Smooth muscle cell (in vitro differentiated cells): Measurements from ENCODE around the gene FRMD5. TPM values are rescaled to one million over a fixed set of nuclear protein-coding genes. Genes with fewer than 3 reads are reported as not detected.

Experiments used
- DNase-seq: peaks from one replicate; lab custom pipeline; 2025; ENCODE audit not compliant: unreplicated experiment; lab: John Stamatoyannopoulos, UW
- H2AFZ ChIP-seq: fragments of 200-600 bp; sonication (generic); 2 replicates; pipeline ENCODE4 v1.6.0; 2016; ENCODE audit warnings: antibody characterized with exemption, low read depth, mild to moderate bottlenecking
- H3F3A ChIP-seq: fragments of 200-600 bp; sonication (generic); 2 replicates; pipeline ENCODE4 v1.6.0; 2017; ENCODE audit warnings: antibody characterized with exemption, low read depth
- H3K27ac ChIP-seq: fragments of 200-600 bp; sonication (generic); 2 replicates; pipeline ENCODE4 v1.5.1; 2016; ENCODE audit warnings: low read depth, mild to moderate bottlenecking
- H3K27me3 ChIP-seq: fragments of 200-600 bp; sonication (generic); 2 replicates; pipeline ENCODE4 v1.6.1; 2016; ENCODE audit warnings: low read depth, mild to moderate bottlenecking
- H3K36me3 ChIP-seq: fragments of 200-600 bp; sonication (generic); 2 replicates; pipeline ENCODE4 v1.5.1; 2016; ENCODE audit warnings: low read depth
- H3K4me1 ChIP-seq: fragments of 200-600 bp; sonication (generic); 2 replicates; pipeline ENCODE4 v1.5.1; 2016; ENCODE audit warnings: low read depth
- H3K4me2 ChIP-seq: fragments of 200-600 bp; sonication (generic); 2 replicates; pipeline ENCODE4 v1.6.0; 2016; ENCODE audit warnings: mild to moderate bottlenecking
- H3K4me3 ChIP-seq: fragments of 200-600 bp; sonication (generic); 2 replicates; pipeline ENCODE4 v1.5.1; 2016; ENCODE audit warnings: mild to moderate bottlenecking
- H3K79me2 ChIP-seq: fragments of 200-600 bp; sonication (generic); 2 replicates; pipeline ENCODE4 v1.6.0; 2016; ENCODE audit warnings: low read depth, mild to moderate bottlenecking
- H3K9ac ChIP-seq: fragments of 200-600 bp; sonication (generic); 2 replicates; pipeline ENCODE4 v1.6.0; 2016; ENCODE audit warnings: low read depth
- H3K9me3 ChIP-seq: fragments of 200-600 bp; sonication (generic); replicated peaks from 2 replicates; pipeline ENCODE4 v1.5.1; 2016; ENCODE audit warnings: low read depth
- H4K20me1 ChIP-seq: fragments of 200-600 bp; sonication (generic); 2 replicates; pipeline ENCODE4 v1.6.0; 2016; ENCODE audit warnings: low read depth
- WGBS: methylation state at CpG from one replicate; pipeline ENCODE4 v1.1.7; 2016; ENCODE audit warnings: low lambda C conversion rate; 5-methylcytosine and 5-hydroxymethylcytosine counted together
- polyA plus RNA-seq: library from polyadenylated mRNA; unstranded; fragments of >200 nt; fragmentation: Nextera tagmentation; extraction: Ambion mirVana; gene quantifications from 2 replicates; pipeline ENCODE4 v1.2.1, GENCODE V29; 2016
- total RNA-seq: library from RNA; depleted of rRNA; stranded (reverse); fragments of >200 nt; gene quantifications from 2 replicates; pipeline ENCODE4 v1.2.3, GENCODE V29; 2014
- TF ChIP-seq, protein P1 (sequence below): fragments of 200-600 bp; sonication (generic); IDR thresholded peaks from 2 replicates; pipeline ENCODE4 v1.5.1; 2017; ENCODE audit warnings: borderline replicate concordance, mild to moderate bottlenecking, antibody characterized with exemption; ENCODE audit not compliant: insufficient read depth, poor library complexity, severe bottlenecking

Gene FRMD5
- total and polyA plus RNA-seq, 2 experiments from 2014 or later = 0.46 to 7.2 TPM

DNA sequence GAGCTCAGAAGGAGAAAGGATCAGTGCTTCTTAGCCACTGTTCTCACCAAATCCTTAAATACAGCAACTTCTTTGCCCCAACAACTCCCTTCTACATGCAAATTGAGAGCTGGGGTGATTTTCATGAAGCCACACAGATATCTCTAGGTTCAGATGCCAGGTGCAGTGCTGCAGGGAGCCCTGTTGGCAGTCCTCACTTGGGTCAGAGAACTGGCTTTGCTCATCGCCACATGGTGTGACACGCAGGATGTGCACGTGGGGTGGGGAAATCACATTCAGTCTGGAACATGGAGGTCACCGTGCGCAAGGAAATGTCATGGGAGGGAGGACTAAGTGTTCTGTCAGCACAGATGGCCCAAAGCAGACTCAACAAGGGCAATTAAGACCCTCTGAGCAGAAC lies 264.5 kb downstream of the FRMD5 start:
- no peak overlapping the region for H3K4me3 ChIP-seq
- no peaks in the 10 kb centered on the region for H3K9me3 ChIP-seq
- DNase-seq = no peak
- 93% methylated on average over 5 of the region's 5 CpGs for WGBS
- H3K27me3 ChIP-seq = no peaks in the 10 kb centered on the region
- TF ChIP-seq, protein P1, sequence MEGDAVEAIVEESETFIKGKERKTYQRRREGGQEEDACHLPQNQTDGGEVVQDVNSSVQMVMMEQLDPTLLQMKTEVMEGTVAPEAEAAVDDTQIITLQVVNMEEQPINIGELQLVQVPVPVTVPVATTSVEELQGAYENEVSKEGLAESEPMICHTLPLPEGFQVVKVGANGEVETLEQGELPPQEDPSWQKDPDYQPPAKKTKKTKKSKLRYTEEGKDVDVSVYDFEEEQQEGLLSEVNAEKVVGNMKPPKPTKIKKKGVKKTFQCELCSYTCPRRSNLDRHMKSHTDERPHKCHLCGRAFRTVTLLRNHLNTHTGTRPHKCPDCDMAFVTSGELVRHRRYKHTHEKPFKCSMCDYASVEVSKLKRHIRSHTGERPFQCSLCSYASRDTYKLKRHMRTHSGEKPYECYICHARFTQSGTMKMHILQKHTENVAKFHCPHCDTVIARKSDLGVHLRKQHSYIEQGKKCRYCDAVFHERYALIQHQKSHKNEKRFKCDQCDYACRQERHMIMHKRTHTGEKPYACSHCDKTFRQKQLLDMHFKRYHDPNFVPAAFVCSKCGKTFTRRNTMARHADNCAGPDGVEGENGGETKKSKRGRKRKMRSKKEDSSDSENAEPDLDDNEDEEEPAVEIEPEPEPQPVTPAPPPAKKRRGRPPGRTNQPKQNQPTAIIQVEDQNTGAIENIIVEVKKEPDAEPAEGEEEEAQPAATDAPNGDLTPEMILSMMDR = no peak
- no peak overlapping the region for H2AFZ ChIP-seq
- no peak overlapping the region for H3K4me2 ChIP-seq
- peaks cover 6% of the 10 kb centered on the region for H3F3A ChIP-seq
- H3K9ac ChIP-seq = no peak overlapping the region
- H4K20me1 ChIP-seq = peaks cover 3% of the 10 kb centered on the region
- H3K36me3 ChIP-seq = no peaks in the 10 kb centered on the region
- no peak overlapping the region for H3K27ac ChIP-seq
- H3K4me1 ChIP-seq = peaks cover 14% of the 10 kb centered on the region
- H3K79me2 ChIP-seq = no peaks in the 10 kb centered on the region

DNA sequence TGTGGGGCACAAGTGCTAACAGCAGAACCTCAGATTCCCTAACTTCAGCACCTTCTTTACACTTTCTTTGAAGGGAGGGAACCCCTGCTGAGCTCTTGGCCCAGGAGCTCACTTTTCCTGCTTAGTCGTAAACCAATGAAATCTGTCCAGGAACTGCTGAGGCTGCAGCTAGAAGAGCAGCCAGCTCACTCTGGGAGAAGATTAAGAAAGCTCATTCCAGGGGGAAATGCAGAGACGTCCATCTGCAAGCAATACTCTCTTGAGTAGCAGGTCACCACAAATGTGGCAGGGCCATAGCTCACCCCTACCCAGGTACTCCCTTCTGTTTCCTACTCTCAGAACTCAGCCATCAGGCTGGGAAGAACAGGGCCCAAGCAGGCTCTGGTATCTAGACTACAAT lies 265.0 kb downstream of the FRMD5 start:
- 9% methylated on average over 2 of the region's 2 CpGs for WGBS
- no peaks in the 10 kb centered on the region for H3K9me3 ChIP-seq

DNA sequence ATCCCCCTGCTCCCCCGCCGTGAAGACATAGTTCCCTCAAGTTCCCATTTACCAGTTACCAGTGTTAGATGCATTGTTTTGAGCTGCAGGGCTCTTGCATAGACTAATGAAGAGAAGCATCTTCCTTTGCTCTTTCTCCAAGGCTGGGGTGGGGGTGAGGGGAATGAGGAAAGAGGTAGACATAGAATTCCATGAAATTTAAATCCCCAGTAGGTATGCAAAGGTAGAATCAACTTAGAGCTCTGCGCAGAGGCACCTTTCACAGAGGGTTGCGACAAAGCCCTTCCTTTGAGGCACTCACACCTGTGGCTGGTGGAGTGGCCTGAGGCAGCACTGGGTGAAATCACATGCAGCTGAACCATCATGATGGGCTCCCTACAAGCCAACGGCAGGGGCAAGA lies 266.9 kb downstream of the FRMD5 start:
- H3K9ac ChIP-seq = no peak overlapping the region
- H3K79me2 ChIP-seq = no peaks in the 10 kb centered on the region
- no peak for DNase-seq
- H3K9me3 ChIP-seq = no peaks in the 10 kb centered on the region
- H3K27ac ChIP-seq = no peak overlapping the region
- H3K36me3 ChIP-seq = no peaks in the 10 kb centered on the region
- H4K20me1 ChIP-seq = peaks cover 3% of the 10 kb centered on the region
- H3K27me3 ChIP-seq = no peaks in the 10 kb centered on the region
- no peak overlapping the region for H3K4me3 ChIP-seq
- H3F3A ChIP-seq = no peaks in the 10 kb centered on the region
- TF ChIP-seq, protein P1 = no peak
- WGBS = 73% methylated on average over 5 of the region's 5 CpGs
- H2AFZ ChIP-seq = no peak overlapping the region
- H3K4me2 ChIP-seq = no peak overlapping the region
- H3K4me1 ChIP-seq = peaks cover 7% of the 10 kb centered on the region

More for the DNA sequence above, 265.0 kb downstream of the FRMD5 start:
- no peaks in the 10 kb centered on the region for H3K36me3 ChIP-seq
- peaks cover 6% of the 10 kb centered on the region for H3F3A ChIP-seq
- TF ChIP-seq, protein P1 = no peak
- no peak overlapping the region for H3K27ac ChIP-seq
- DNase-seq = no peak
- no peak overlapping the region for H2AFZ ChIP-seq
- no peak overlapping the region for H3K9ac ChIP-seq
- H3K27me3 ChIP-seq = no peaks in the 10 kb centered on the region
- H3K4me3 ChIP-seq = no peak overlapping the region
- no peaks in the 10 kb centered on the region for H3K79me2 ChIP-seq
- peaks cover 3% of the 10 kb centered on the region for H4K20me1 ChIP-seq
- peaks cover 14% of the 10 kb centered on the region for H3K4me1 ChIP-seq
- H3K4me2 ChIP-seq = no peak overlapping the region

DNA sequence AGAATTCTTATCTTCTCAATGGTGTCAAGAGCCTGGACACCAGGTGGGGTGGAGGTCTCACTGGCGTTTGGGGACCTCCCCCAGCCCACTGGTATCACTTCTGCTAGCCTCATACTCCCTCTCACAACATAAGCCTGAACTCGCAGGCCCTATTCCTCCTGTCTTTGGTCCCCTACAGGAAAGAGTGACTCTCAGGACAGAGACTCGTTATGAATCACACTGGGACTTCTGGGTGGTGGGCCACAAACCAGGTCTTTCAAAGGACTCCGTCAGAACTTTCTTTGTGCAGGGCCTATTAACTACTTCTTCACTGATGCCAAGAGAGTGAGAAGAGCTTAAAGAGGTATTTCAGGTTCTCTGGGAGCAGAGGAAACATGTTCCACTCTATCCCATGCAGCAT lies 267.9 kb downstream of the FRMD5 start:
- H3K9me3 ChIP-seq = no peaks in the 10 kb centered on the region
- peaks cover 10% of the 10 kb centered on the region for H3K4me1 ChIP-seq
- H4K20me1 ChIP-seq = peaks cover 3% of the 10 kb centered on the region
- DNase-seq = no peak
- no peak overlapping the region for H3K4me2 ChIP-seq
- H3K27me3 ChIP-seq = no peaks in the 10 kb centered on the region
- TF ChIP-seq, protein P1 = no peak
- H3K4me3 ChIP-seq = no peak overlapping the region
- no peaks in the 10 kb centered on the region for H3K36me3 ChIP-seq
- H3K27ac ChIP-seq = no peak overlapping the region
- H3F3A ChIP-seq = peaks cover 2% of the 10 kb centered on the region
- H3K9ac ChIP-seq = no peak overlapping the region
- H2AFZ ChIP-seq = no peak overlapping the region
- WGBS = 60% methylated on average over 4 of the region's 4 CpGs
- no peaks in the 10 kb centered on the region for H3K79me2 ChIP-seq
